Chondrocyte (in vitro differentiated cells): Measurements from ENCODE around the gene CPPED1. TPM values are rescaled to one million over a fixed set of nuclear protein-coding genes. Genes with fewer than 3 reads are reported as not detected.

Source experiments
- DNase-seq: peaks from one replicate; pipeline ENCODE4 v3.0.0; 2021; ENCODE audit warnings: mixed read lengths, low spot score
- H3K27ac Mint-ChIP-seq: one replicate; pipeline ENCODE4 v1.8.0; 2021; ENCODE audit warnings: mild to moderate bottlenecking, moderate library complexity, mixed read lengths; ENCODE audit not compliant: unreplicated experiment
- H3K27me3 Mint-ChIP-seq: 2 replicates; pipeline ENCODE4 v1.8.0; 2021; ENCODE audit warnings: low read depth, mixed read lengths
- H3K36me3 Mint-ChIP-seq: 2 replicates; pipeline ENCODE4 v1.8.0; 2021; ENCODE audit warnings: low read depth, mixed read lengths
- H3K4me1 Mint-ChIP-seq: 2 replicates; pipeline ENCODE4 v1.8.0; 2021; ENCODE audit warnings: low read depth, mild to moderate bottlenecking, mixed read lengths
- H3K4me3 Mint-ChIP-seq: one replicate; pipeline ENCODE4 v1.8.0; 2021; ENCODE audit warnings: mild to moderate bottlenecking, moderate library complexity, mixed read lengths; ENCODE audit not compliant: unreplicated experiment
- H3K9me3 Mint-ChIP-seq: 2 replicates; pipeline ENCODE4 v1.8.0; 2021; ENCODE audit warnings: low read depth, mixed read lengths
- CTCF ChIP-seq: fragments of 200-600 bp; sonication (generic); IDR thresholded peaks from 2 replicates; pipeline ENCODE4 v1.5.0; 2021; ENCODE audit warnings: antibody characterized with exemption, mild to moderate bottlenecking, moderate library complexity
- total RNA-seq: library from RNA; stranded (reverse); gene quantifications from 3 replicates; pipeline ENCODE4 v1.2.1, GENCODE V29; 2021

Gene CPPED1
- total RNA-seq, 1 donor from 2014 or later, result 18.1 TPM

- peaks cover 25% of the 10 kb centered on the region for H3K4me1 Mint-ChIP-seq
- no peaks in the 10 kb centered on the region for H3K9me3 Mint-ChIP-seq
- H3K4me3 Mint-ChIP-seq, result no peak overlapping the region
- no peak for TF ChIP-seq CTCF
- DNase-seq, result no peak
- no peaks in the 10 kb centered on the region for H3K27me3 Mint-ChIP-seq
- H3K27ac Mint-ChIP-seq, result peak overlapping the region; percentile 57
- H3K36me3 Mint-ChIP-seq, result no peaks in the 10 kb centered on the region
These were observed 48.7 kb downstream of the CPPED1 start for GRCh38 chr16:12754824-12755543.

GRCh38 chr16:12753203-12754023, 50.3 kb downstream of the CPPED1 start:
- no peak for DNase-seq
- H3K27ac Mint-ChIP-seq, result no peak overlapping the region
- no peak for TF ChIP-seq CTCF

GRCh38 chr16:12752159-12752558, 51.5 kb downstream of the CPPED1 start:
- H3K27ac Mint-ChIP-seq, result no peak overlapping the region
- no peak overlapping the region for H3K4me3 Mint-ChIP-seq
- TF ChIP-seq CTCF, result no peak
- no peak for DNase-seq
- H3K4me1 Mint-ChIP-seq, result peaks cover 19% of the 10 kb centered on the region
- H3K9me3 Mint-ChIP-seq, result no peaks in the 10 kb centered on the region
- no peaks in the 10 kb centered on the region for H3K36me3 Mint-ChIP-seq
- H3K27me3 Mint-ChIP-seq, result no peaks in the 10 kb centered on the region

More at GRCh38 chr16:12753203-12754023, 50.3 kb downstream of the CPPED1 start:
- peaks cover 22% of the 10 kb centered on the region for H3K4me1 Mint-ChIP-seq
- H3K36me3 Mint-ChIP-seq, result no peaks in the 10 kb centered on the region
- H3K9me3 Mint-ChIP-seq, result no peaks in the 10 kb centered on the region
- H3K27me3 Mint-ChIP-seq, result no peaks in the 10 kb centered on the region
- H3K4me3 Mint-ChIP-seq, result no peak overlapping the region

GRCh38 chr16:12750554-12750918, 53.2 kb downstream of the CPPED1 start:
- Mint-ChIP-seq H3K27ac (no peak overlapping the region), H3K4me1 (peaks cover 19% of the 10 kb centered on the region), H3K27me3 (no peaks in the 10 kb centered on the region), H3K36me3 (peaks cover 2% of the 10 kb centered on the region), H3K4me3 (no peak overlapping the region), H3K9me3 (peaks cover 3% of the 10 kb centered on the region)
- DNase-seq, result no peak
- TF ChIP-seq CTCF, result no peak

GRCh38 chr16:12749076-12749475, 54.6 kb downstream of the CPPED1 start:
- peaks cover 10% of the 10 kb centered on the region for H3K4me1 Mint-ChIP-seq

More at GRCh38 chr16:12749076-12749475, 54.6 kb downstream of the CPPED1 start:
- no peak overlapping the region for H3K4me3 Mint-ChIP-seq
- no peak for DNase-seq
- no peak for TF ChIP-seq CTCF
- H3K27me3 Mint-ChIP-seq, result no peaks in the 10 kb centered on the region
- H3K9me3 Mint-ChIP-seq, result peaks cover 14% of the 10 kb centered on the region
- H3K36me3 Mint-ChIP-seq, result peaks cover 13% of the 10 kb centered on the region
- H3K27ac Mint-ChIP-seq, result no peak overlapping the region
